G401 (cell line): Measurements from ENCODE around the gene MACROH2A2. TPM values are rescaled to one million over a fixed set of nuclear protein-coding genes. Genes with fewer than 3 reads are reported as not detected.
"Not testable (repeated sequence)": the region's sequence is repeated elsewhere in the genome, so short reads cannot be mapped to it uniquely, and the experiment has no call there.

Experiments used
- DNase-seq: peaks from one replicate; pipeline ENCODE4 v3.0.0-alpha.2; 2015; ENCODE audit warnings: low spot score
- in situ Hi-C: cut with HindIII; loops from 2 replicates; pipeline ENCODE4 v1.10.0; 2016; ENCODE audit warnings: low sequenced_read_pairs, mixed read lengths
- total RNA-seq: library from RNA; depleted of rRNA; stranded (reverse); fragments of >200 nt; shearing (Covaris generic); gene quantifications from 2 replicates; pipeline ENCODE4 v1.2.3, GENCODE V29; 2014

The MACROH2A2 gene
- total RNA-seq, 1 experiment from 2014 or later: 83.1 TPM

DNA sequence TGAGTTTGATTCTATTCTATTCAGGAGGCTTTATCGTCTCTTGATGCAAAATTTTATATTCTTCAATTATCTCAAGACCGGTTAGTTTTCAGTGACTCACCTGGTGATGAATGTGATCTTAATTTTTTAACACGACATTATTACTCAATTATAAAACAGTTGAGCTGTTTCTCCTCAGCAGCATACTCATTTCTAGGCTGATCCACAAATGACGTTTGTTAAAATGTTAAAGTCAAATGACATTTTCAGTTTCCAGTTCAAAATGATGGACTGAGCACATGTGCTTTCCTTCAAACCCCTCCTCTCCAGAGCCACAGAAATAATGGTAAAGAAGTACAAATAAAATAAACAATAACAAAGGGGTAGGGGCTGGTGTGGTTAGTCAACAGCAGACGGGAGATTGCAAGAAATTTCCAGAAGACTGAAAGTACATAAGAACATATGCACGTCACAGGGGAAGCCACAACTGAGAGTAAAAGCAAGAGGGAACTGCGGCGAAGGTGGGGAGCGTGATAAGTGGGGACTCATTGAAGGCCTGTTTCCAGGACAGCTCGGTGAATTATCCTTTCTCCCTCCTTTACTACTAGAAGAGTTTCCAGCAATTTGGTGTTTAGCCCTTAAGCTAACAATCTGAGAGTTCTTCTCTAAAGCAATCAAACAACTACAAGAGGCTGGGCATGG is 10.9 kb downstream of the MACROH2A2 start:
- no peak for DNase-seq
- in situ Hi-C loops: no loop called here

DNA sequence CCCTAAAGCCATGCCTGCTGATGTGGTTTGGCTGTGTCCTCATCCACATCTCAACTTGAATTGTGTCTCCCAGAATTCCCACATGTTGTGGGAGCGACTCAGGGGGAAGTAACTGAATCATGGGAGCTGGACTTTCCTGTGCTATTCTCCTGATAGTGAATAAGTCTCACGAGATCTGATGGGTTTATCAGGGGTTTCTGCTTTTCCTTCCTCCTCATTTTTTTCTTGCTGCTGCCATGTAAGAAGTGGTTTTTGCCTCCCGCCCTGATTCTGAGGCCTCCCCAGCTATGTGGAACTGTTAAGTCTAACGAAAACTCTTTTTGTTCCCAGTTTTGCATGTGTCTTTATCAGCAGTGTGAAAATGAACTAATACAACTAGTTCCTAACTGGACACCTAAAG is 11.8 kb downstream of the MACROH2A2 start:
- in situ Hi-C loops: no loop called here

GRCh38 chr10:70066190-70066589 is 13.5 kb downstream of the MACROH2A2 start:
- in situ Hi-C loops: no loop called here
- no peak for DNase-seq

More for the DNA sequence above, 11.8 kb downstream of the MACROH2A2 start:
- no peak for DNase-seq

- DNase-seq: no peak
- in situ Hi-C loops: no loop called here
Measured at GRCh38 chr10:70067586-70067985, 14.9 kb downstream of the MACROH2A2 start.

DNA sequence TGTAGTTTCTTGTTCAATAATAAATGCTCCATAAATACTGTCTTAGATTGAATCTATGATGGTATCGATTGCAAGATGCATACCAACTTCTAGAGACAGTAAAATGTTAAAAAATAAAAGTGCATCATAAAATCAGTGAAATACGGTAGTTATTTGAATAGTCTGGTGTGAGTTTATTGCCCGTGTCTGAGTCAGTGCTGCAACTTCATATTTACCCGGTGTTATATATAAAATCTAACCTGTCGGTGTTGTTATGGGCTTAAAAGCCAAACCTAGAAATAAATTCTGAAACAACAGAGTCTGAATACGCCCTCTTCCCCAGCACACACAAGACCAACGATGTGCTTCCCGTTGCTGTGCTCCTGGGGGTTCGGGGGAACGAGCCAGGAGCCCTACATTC is 16.3 kb downstream of the MACROH2A2 start:
- DNase-seq: no peak
- in situ Hi-C loops: no loop called here

- in situ Hi-C loops: no loop called here
- DNase-seq: no peak
Measured at GRCh38 chr10:70069346-70069745, 16.7 kb downstream of the MACROH2A2 start.

DNA sequence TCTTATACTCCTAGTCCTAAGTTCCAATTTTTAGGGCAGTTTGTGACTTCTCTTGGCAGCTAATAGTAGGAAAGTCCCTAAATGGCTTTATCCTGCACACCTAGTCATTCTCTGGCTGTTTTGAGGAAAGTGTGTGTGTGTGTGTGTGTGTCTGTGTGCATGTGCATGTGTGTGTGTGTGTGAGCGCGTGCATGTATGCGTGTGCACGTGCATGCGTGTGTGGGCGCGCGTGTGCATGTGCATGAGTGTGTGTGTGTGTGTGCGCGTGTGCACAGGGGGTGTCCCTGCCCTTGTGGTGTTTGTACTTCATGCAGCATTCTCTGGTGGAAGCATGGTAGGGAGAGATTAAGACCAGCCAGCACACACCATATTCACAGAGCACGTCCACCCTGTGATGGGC is 18.2 kb downstream of the MACROH2A2 start:
- in situ Hi-C loops: no loop called here
- no peak for DNase-seq

GRCh38 chr10:70074165-70074564 is 21.5 kb downstream of the MACROH2A2 start:
- DNase-seq: no peak
- in situ Hi-C loops: no loop called here

DNA sequence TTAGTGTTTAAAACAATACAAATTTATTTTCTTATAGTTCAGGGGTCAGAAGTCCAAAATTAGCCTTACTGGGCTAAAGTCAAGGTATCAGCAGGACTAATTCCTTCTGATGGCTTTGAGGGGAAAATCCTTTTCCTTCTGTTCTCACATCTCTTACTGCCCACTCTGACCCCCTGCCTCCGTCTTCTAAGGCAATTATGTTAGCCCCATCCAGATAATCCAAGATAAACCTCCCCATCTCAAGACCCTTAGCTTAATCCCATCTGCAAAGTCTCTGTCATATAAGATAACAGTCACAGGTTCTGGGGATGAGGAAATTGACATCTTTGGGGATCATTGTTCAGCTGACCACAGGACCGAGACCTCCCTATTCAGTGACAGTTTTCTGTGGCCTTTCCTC is 22.3 kb downstream of the MACROH2A2 start:
- DNase-seq: no peak
- in situ Hi-C loops: no loop called here

DNA sequence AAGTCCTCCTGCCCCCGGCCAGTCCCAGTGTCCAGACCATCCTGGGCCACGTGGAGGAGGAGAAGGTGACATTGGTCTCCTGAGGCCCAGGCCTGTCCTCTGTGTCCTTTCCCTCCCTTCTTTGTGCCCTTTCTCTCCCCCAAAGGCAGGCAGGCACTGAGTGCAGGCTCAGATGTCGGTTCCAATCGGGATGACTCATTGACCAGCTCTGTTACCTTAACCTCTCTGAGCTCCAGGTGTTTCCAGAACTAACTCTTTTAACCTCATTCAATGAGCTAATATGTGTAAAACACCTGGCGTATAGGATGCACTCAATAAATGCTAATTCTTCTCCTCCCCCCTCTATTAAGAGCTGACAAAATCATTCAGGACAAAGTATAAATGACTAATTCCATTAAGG is 25.7 kb downstream of the MACROH2A2 start:
- in situ Hi-C loops: no loop called here
- no peak for DNase-seq

GRCh38 chr10:70078937-70079336 is 26.3 kb downstream of the MACROH2A2 start:
- in situ Hi-C loops: no loop called here

GRCh38 chr10:70080789-70081188 is 28.1 kb downstream of the MACROH2A2 start:
- in situ Hi-C loops, DNase-seq: not testable (repeated sequence)

More at GRCh38 chr10:70078937-70079336, 26.3 kb downstream of the MACROH2A2 start:
- DNase-seq: no peak

DNA sequence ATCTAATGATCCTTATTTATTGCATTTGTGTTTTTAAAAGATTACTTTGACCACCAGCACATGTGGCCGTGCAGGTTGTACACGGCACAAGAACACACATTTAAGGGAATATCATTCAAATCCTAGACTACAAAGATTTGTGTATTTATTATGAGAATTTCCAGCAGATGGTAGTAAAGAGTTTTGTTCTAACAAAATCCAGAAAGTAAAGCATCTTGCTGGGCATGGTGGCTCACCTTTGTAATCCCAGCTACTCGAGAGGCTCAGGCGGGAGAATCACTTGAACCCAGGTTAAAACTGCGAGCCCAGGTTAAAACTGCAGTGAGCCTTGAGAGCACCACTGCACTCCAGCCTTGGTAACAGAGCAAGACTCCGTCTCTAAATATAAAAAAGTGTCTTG is 31.5 kb downstream of the MACROH2A2 start:
- no peak for DNase-seq

GRCh38 chr10:70085975-70086613 is 33.4 kb downstream of the MACROH2A2 start:
- DNase-seq: no peak
- in situ Hi-C loops: no loop called here

More for the DNA sequence above, 31.5 kb downstream of the MACROH2A2 start:
- in situ Hi-C loops: no loop called here

GRCh38 chr10:70087616-70088307 is 35.1 kb downstream of the MACROH2A2 start:
- DNase-seq: no peak
- in situ Hi-C loops: no loop called here

- no peak for DNase-seq
- in situ Hi-C loops: no loop called here
Measured at GRCh38 chr10:70088308-70088698, 35.7 kb downstream of the MACROH2A2 start.

DNA sequence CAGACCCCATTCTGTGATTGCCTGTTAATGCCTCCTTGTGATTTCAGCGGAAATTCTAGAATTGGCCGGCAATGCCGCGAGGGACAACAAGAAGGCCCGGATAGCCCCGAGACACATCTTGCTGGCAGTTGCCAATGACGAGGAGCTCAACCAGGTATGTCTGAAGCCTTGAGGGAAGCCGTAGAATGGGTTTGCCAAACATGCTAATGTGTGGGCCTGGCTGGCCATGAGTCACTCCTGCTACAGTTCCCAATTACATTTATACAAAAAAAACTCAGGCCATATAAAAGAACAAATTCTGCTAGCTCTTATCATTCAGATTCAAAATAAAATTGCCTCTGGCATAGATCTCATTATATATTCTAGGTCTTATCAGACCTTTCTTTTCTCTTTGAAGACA is 37.4 kb downstream of the MACROH2A2 start:
- in situ Hi-C loops: no loop called here
- no peak for DNase-seq

GRCh38 chr10:70090951-70091350 is 38.3 kb downstream of the MACROH2A2 start:
- DNase-seq: no peak
- in situ Hi-C loops: no loop called here

- in situ Hi-C loops: no loop called here
- no peak for DNase-seq
Measured at GRCh38 chr10:70092389-70092718, 39.7 kb downstream of the MACROH2A2 start.

DNA sequence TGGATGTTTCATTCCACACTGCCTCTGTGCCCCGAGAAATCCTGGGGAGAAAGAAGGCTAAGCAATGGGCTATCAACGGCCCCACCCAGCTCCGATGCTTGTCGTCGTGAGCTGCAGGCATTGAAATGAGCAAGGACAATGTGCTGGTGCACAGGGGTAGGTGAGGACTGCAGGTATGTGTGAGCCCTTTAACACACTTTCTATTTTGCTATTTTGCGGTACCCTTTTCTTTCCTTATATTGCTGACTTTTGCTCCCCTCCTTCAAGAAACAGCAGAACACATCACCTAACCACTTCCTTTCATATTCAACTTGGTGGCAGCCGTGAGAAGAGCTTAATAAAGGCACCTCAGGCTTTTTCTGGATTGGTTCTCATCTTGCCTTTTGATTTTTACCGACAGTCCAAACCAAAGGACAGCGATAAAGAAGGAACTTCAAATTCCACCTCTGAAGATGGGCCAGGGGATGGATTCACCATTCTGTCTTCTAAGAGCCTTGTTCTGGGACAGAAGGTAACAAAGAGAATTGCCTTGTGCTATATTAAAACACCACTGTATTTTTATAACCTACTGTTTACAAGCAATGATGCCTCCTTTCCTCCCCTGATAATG is 40.8 kb downstream of the MACROH2A2 start:
- in situ Hi-C loops: no loop called here
- DNase-seq: no peak
